ENCODE results near the gene TCFL5.
A peak's percentile ranks its signal among the peaks of the same experiment; 100 is the strongest.

TCFL5 gene

GRCh38 chr20:62791301-62792181 lies 70.1 kb downstream of the TCFL5 start:
- Histone ChIP-seq H3K9me3 (ENCODE audit: insufficient read depth, low read length, severe bottlenecking) (no peaks in the 10 kb centered on the region), H3K27me3 (ENCODE audit: insufficient read depth, low read length, poor library complexity) (no peaks in the 10 kb centered on the region), H3K4me1 (ENCODE audit: insufficient read depth, low read length) (peaks cover 30% of the 10 kb centered on the region), H3K27ac (ENCODE audit: low read length) (no peak overlapping the region), H4K20me1 (ENCODE audit: insufficient read depth, low read length) (no peaks in the 10 kb centered on the region), H3K4me2 (ENCODE audit: insufficient read depth, low read length) (no peak overlapping the region), H3K4me3 (ENCODE audit: low read depth in 1 of 2, low read length in 2 of 2) (no peak overlapping the region), H3K9ac (ENCODE audit: low read depth, low read length) (no peak overlapping the region), H3K79me2 (ENCODE audit: insufficient read depth, low read length) (peaks cover 6% of the 10 kb centered on the region; the same call in 1 of the 2 replicates), H2AFZ (ENCODE audit: low read depth, low read length) (no peak overlapping the region), H3K36me3 (ENCODE audit: insufficient read depth, low read length) (no peaks in the 10 kb centered on the region)
- no peak for TF ChIP-seq EZH2 (IDR thresholded peaks at IDR 0.05; ENCODE audit: borderline replicate concordance, low read depth, low read length, severe bottlenecking)
- TF ChIP-seq, protein P1, sequence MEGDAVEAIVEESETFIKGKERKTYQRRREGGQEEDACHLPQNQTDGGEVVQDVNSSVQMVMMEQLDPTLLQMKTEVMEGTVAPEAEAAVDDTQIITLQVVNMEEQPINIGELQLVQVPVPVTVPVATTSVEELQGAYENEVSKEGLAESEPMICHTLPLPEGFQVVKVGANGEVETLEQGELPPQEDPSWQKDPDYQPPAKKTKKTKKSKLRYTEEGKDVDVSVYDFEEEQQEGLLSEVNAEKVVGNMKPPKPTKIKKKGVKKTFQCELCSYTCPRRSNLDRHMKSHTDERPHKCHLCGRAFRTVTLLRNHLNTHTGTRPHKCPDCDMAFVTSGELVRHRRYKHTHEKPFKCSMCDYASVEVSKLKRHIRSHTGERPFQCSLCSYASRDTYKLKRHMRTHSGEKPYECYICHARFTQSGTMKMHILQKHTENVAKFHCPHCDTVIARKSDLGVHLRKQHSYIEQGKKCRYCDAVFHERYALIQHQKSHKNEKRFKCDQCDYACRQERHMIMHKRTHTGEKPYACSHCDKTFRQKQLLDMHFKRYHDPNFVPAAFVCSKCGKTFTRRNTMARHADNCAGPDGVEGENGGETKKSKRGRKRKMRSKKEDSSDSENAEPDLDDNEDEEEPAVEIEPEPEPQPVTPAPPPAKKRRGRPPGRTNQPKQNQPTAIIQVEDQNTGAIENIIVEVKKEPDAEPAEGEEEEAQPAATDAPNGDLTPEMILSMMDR (IDR thresholded peaks at IDR 0.05; ENCODE audit: borderline replicate concordance, extremely low read depth, low read length, poor library complexity, severe bottlenecking) = peak; percentile 97
- peak; percentile 87 for DNase-seq
- ATAC-seq (ENCODE audit: insufficient read depth, low read depth) = peak; percentile 50

Data from DND-41 (cell line).